HTERT RPE-1 (cell line): ENCODE data around the gene TNFRSF1B.

Source experiments
- in situ Hi-C: fragments of 300-500 bp; cut with MboI; formaldehyde crosslinking; loops from 4 replicates; pipeline ENCODE4 v1.14.3; 2020; ENCODE audit warnings: low sequenced_read_pairs

TNFRSF1B gene

DNA sequence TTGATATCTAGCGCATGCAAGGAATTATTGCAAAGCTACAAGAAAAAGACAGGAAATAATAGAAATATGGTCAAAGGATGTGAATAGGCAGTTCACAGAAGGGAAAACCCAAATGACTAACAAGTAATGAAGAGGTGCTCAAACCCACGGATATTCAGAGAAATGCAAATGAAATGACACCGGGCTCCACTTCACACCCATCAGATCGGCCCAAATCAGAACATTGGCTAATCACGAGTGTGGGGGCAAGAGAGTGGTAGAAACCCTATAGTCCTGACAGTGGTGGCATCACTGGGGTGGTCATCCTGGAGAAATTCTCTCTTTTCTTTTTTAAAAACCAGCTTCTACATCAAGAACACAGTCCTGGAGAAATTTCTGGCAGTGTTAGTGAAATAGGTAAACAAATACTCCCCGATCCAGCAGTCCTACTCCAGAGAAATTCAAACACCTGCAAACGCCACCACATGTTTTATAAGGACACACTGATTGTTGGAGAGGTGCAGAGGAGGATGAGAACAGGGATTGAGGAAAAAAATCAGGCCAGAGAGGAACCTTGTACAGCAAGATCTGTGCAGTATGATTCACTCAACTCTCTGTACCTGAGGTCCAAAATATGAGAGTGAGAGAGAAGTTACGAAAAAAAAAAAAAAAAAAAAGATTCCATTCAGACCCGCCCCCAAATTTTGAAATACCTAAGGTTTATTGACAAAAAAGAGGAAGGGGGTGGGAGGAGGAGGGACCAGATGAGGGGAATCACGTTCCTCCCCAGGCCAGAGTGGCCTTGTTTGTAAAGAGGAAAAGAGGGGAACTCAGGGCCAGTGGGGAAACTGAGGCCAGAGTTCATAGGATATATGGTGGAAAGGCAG, 9.2 kb upstream of the TNFRSF1B start:
- in situ Hi-C loops, result no loop called here

DNA sequence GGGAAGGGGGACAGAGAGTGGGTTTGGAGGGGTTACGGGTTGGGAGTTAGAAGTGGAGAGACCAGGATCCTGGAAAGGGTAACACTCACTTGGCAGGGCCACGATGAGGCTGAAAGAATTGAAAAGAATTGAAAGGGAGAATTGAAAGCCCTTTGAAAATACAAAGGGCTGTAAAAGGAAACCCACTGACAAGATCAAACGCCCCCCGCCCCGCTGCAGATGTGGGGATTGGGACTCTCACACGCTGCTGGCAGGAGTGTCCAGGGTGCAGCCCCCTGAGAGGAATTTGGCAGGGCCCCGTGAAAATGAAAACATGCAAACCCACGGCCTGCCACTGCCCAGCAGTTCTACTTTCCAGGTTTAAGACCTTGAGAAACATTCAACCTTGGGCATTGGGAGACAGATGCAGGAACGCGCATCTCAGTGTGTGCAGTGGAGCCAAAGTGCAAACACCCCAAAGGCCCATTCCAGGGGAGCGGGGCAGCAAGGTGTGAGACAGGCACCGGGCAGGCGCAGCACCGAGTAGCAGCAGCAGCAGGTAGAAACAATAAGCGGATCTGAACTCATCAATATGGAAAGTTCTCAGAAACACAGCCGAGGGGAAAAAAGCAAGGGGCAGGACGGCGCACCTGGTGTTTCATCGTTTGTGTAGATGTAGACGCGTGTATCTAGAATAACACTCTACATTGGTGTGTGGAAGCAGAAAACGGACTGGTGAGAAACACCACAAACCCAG, 8.3 kb upstream of the TNFRSF1B start:
- in situ Hi-C loops, result no loop called here

DNA sequence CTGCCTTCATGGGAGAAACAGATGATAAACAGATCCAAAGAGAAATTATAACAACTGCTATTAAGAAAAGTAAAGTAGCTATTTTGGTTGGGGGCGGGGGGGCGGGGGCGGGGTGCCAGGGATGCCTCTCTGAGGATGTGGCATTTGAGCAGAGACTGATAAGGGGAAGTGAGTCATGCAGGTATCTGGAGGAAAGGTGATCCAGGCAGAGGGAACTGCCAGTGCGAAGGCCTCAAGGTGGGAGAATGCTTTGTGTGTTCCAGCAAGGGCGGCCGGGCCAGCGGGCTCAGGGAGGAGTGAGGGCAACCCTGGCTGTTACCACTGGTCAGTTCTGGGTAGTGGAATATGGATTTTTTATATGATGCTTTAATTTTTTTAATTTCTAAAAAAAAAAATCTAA, 7.0 kb upstream of the TNFRSF1B start:
- in situ Hi-C loops, result no loop called here

DNA sequence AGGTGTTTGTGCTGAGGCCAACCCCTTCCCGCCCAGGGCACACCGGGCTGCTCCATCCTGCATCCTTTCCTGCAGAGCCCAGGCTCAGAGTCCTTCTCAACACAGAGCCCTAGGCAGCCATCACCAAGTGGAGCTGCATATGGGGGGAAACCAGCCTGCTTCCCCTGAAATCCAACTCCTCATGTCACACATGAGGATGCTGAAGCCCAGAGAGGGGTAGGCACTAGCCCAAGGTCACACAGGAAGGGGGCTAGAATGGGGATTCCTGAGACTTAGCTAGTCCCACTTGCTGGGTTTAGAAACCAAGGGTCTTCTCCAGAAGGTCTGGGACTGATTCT, 5.5 kb upstream of the TNFRSF1B start:
- in situ Hi-C loops, result no loop called here

DNA sequence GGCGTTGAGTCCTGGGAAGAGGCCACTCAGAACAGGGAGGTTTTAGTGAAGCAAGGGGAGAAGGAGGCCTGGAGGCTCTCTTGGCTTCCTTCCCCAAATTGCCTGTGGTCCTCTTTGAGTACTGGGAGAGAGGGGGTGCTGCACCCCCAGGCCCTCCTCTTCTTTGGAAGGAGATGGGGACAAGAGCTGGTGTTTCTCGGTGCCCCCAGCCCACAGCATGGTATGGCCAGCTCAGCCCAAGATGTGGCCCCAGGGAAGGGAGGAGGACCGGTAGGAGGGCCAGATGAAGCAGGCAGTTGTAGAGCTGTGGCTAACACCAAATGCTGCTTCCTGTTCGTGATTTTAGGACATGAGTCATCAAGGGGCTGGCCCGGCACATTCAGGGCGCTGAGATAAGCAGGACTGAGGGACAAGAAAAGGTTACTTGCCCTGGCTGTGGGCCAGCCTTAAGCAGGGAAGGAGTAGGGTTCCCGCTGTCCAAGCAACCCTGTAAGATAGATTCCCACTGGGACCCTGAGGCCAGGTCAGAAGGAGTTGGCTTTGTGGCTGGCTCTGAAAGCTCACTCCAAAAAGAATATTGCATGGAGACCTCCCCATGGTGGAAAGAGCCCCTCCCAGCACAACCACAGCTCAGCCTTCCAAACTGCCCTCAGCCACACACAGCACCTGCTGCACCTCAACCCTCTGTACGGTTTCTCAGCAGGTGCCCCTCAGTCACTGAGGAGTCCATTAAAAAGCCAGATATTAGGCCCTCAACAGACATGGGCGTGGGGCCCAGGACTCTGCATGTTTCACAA, 4.9 kb upstream of the TNFRSF1B start:
- in situ Hi-C loops, result no loop called here

DNA sequence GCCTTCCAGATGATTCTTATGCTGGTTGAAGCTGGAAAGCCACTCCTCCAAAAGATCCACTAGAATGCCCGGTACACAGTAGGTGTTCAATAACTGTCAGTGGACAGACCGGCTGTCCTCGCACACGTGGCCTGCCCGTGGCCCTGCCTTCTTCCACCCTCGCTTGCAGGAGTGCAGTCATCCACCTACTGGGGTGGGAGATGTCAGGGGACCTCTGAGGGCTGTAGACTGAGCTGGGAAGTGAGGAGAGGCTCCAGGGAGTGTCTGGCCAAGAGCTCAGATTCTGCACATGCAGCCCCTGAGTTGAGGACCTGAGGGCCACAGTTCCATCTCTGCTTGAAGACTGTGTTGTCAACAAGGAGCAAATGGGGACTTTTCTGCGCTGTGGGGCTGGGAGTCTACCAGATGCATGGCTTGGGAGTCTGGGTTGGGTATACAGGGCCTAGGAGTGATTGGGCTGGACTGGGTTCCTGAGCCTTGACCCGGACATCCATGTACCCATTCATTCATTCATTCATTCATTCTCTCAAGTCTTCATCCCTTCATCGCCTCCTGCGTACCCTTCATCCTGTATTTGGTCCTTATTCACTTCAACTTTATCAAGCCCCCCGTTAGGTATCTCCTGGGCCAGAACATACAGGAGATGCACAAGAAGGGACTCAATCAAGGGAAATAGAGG, 4.2 kb upstream of the TNFRSF1B start:
- in situ Hi-C loops, result no loop called here

DNA sequence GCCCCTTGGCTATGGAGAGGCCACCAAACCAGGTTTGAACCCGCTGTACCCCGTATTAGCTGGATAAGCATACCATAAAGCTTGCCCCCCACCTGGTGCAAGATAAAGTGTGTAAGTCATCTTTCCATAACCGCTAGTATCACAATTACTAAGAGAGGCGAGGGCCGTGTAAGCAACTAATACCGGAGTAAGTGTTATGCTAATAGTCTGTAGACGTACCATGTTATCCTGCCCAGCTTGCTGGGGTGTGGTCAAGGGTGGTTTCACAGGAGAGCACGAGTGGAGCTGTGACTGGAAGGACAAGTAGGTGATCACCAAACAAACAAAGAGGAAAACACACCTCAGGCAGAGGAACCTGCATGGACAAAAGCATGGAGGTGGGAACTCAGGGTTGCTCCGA, 3.6 kb upstream of the TNFRSF1B start:
- in situ Hi-C loops, result no loop called here

DNA sequence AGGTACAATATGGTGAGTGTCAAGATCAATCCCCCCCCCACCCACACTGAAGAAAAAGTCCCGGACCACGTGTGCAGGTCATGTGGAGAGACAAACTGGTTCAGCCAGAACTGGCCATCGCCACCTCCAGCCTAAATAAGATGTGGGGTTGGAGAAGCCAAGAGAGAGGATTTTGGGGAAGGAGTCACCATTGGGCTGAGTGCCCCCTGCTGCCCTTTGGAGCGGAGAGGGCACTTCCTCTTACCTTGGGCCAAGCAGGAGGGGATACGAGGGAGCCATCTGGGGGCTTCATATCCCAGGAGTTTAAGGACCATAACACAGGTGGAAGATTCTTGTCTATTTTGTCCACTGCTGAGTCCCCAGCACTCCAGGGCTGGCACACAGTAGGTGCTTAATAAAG, 2.6 kb upstream of the TNFRSF1B start:
- in situ Hi-C loops, result no loop called here

DNA sequence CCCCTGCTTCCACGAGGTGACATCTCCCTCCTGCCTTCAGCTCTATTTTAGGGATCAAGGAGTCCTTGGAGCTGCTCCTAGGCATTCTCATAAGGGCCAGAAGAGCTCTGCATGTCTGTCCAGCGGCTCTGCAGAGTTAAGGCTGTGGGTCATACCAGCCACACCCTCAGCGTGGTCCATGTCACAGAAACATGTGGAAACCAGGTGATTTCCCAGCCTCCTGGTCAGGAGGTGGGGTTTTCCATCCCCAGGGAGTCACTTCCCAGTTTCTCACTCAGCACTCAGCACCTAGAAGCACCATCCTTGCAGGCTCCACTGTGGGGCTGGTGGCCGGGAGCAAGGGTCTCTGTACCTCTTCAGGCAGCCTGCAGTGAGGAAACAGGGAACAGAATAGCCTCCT, 1.4 kb upstream of the TNFRSF1B start:
- in situ Hi-C loops, result no loop called here

DNA sequence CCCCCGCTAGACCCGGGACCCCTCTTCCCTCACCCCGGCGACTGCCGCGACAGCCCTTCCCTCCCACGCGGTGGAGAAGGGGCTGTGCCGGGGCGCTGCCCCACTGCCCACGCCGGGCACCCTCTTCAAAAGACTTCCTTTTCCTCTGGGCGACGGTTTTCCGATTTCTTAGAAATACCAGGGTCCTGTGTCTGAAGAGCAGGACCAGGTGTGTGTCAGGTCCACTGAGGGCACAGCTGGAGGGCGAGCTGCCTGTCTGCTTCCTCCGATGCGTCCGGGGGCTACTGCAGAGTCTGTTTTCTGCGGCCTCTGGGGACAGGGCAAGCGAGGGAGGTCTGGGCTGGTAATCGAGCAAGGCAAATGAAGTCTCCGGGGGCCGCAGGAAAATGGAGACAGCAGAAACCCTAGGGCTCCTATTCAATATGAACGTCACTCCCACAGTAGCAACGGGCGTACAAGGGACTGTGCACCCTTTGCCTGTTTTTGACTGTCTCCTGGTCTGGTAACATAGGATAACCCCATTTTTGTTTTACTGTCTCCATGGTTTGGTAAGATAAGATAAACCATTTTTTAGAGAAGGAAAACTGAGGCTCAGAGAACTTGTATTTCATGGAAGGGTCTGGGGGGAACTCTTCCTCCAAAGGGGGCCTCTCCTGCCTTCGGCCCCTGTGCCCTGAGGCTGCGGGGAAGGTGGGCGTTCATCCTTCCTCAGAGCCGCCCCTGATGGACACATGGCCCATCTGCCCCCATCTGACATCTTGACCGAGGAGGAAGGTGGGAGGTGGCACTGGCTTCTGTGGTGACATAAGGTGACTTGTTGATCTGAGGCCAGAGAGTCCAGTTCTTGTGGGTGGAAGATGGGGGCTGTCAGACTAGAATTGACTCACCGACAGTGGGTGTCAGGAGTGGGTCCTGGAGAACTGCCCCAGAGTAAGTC, 970 bp downstream of the TNFRSF1B start:
- in situ Hi-C loops, result no loop called here

DNA sequence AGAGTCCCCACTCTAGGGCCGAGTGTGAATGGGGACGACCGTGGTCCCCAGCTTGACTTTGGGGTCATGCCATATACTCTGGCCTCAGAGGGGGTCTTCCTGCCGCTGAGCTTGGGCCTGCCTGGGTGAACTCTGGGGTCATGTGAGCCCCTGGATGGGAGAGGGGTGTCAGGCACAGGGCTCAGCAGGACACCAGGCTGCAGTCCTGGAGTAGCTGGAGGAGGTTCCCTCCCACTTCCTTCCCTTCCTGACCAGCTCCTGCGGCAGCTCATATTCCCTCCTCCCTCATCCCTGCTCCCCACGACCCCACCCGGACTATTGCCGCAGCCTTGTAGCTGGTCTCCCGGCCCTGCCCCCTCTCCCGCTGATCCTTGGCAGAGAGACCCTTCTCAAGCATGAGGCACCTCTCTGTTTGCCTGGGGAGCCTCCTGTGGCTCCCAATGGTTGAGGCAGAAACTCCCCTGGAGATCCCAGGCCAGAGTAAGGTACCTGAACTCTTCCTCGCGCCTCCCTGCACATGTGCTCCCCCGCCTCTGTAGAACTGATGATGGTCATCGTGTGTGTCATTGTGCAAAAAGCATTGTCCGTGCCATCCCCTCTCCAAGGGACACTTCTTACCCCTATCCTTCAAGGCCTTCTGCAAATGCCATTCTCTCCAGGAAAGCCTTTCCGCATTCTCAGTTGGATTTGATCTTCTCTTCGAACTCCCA, 1.8 kb downstream of the TNFRSF1B start:
- in situ Hi-C loops, result no loop called here

DNA sequence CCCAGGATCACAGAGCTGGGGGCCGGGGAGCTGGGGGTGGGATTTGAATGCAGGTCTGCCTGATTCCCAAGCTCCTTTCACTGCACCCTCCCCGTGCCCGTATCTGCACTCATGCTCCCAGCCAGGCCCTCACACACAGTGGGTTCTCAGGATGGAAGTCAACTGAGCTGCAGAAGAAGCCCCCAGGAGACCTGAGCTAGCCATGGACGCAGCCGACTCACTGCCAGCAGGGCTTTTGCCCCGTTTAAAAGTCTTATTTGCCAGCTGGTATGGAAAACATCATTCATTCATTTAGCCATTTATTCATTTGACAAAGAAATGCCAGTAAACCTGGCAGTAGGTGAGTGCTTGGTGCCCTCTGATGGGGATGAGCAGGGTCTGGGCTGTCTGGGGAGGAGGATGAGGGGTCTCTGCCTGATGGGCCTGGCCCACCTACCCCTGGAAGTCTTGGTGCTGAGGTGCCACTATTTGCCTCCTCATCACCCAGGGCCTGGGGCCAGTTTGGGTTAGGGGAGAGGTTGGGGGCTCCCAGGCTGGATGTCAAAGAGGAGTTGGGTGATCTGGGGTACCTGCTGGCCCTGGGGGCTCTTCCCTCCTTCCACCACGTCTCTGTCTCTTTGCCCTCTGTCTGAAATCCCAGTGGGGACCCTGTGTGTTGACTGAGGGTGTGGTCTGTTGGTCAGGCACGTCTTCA, 2.8 kb downstream of the TNFRSF1B start:
- in situ Hi-C loops, result no loop called here

DNA sequence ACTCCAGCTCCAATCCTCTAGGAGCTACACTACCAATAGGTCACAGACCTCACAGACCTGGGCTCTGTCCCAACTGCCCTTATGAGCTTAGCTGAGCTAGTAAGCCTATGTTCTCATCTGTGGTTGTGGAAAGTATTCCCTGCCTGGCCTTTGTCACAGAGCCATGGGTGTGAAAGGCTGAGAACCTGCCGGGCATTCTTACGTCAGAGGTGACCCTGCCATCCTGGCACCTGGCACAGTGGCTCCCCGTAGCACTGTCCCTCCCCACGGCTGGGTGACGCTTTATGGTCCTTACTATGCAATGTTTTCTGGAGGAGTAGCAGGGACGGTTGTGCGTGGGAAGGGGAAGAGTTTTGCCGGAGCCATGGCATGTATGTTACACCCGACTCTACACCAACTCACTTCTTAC, 3.5 kb downstream of the TNFRSF1B start:
- in situ Hi-C loops, result no loop called here

DNA sequence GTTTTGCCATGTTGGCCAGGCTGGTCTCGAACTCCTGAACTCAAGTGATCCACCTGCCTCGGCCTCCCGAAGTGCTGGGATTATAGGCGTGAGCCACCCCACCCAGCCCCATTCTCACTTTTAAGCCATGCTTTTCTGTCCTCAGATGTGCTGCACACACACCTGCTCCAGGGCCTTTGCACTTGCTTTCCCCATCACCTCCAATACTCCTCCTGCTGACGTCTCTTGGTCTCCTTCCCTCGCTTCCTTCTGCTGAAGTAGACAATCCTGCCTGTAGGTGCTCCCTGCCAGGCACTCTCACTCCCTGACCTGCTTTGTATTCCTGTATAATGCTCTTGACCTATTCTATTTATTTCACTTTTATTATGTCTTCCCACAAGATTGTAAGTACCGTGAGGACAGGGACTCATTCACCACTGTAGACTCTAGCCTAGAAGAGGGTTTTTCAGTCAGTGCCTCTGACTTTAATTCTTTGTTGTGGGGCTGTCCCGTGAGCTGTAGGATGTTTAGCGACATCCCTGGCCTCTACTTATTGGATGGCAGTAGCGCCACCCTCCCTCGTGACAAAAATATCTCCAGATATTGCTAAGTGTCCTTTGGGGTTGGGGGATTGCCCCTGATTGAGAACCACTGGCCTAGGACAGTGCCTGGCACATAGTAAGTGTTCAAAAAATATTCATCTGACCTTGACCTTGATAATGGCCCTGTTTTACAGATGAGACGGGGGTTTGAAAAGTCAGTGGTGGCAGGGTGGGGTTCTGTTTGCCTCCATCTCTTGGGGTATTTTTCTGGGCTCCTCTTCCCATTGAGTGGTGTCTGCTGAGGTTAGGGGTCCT, 4.6 kb downstream of the TNFRSF1B start:
- in situ Hi-C loops, result no loop called here

DNA sequence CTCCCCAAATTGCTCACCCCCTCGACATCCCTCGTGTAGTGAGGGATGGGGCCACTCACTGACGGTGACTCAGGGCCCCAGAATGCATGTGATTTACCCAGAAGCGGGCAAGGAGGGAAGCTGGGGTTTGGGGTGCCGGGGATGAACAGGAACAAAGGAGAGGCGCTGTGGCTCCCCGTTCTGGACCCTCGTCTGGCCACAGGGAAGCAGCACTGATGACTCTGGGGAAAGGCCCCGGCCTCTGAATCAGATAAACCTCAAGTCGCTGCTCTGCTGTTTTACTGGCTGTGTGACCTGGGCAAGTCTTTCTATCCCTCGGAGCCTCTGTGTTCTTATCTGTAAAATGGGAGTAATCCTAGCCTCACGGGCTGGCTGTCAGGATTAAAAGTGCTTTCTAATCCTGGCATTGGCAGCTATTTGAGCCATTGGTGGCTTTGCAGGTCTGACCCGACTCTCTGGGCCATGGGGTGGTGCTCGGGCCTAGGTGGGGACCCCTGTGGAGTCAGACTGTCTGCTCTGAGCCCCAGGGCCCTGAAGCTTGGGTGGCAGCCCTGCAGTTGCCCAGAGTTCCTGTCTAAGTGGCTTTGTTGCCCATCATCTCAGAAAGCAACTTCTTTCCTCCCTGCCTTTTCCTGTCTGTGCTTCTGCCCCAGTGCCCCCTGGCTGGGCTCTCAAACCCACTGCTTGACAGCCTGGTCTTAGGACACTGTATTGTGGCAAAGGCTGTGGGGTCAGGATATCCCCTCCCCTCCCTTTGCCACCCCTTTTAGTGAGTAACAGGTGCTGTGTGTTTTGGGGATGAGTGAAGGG, 5.5 kb downstream of the TNFRSF1B start:
- in situ Hi-C loops, result no loop called here

DNA sequence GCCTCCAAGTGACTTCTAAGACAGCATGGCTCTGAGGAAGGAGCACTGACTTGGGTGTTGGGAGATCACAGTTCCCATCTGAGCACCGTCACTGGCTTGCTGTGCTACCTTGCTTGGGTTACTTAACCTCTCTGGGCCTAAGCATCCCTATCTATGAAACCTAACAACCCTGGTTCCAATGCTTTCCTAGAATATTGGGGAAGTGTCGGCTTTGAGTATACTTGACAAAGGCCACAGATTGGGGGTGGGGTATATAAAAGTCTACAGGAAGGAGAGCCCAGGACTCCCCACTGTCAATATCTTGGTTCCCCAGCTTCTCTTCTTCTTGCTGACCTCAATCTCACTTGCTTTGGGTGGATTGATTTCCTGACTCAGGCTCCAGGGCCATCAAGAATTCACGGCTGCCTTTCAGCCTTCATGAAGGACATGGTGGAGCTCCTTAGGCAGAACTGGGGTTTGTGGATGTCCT, 6.3 kb downstream of the TNFRSF1B start:
- in situ Hi-C loops, result no loop called here

DNA sequence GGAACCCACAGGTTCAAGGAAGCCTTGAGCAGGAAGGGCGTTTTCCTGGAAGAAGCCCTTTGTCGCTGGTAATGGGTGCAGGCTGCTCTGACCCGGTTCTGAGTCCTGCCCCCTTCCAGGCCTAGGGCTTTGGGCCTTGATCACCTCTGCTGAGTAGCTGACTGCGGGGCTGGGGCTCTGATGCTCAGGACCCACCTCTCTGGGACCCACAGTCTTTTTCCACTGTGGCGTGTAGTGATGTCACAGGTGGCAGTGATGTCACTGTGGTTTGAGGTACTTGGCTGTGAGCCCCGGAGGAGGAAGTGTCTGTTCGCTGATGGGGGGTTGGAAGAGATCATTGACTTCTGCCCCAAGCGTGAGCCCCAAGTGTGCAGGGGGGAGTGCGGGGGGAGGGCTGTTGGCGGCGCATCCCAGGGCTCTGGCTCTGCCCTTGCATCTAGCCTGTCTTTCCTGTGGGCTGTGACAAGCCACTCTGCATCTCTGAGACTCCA, 6.9 kb downstream of the TNFRSF1B start:
- in situ Hi-C loops, result no loop called here
